ENCODE results near the gene LIMS1. TPM values are rescaled to one million over a fixed set of nuclear protein-coding genes. Genes with fewer than 3 reads are reported as not detected.

Gene LIMS1
- total and polyA plus RNA-seq, 2 of the 13 experiments (the other 11 are each of a cell fraction or from before 2014, with no cell fraction given), result 38.3 to 49.6 TPM

- 0 out of 2 replicates have a peak, but pooled peaks have one; percentile 22 for TF ChIP-seq POGK (CRISPR knock-in tag; conservative IDR thresholded peaks at IDR 0.05)
- no peak for TF ChIP-seq ZKSCAN1 (IDR thresholded peaks at IDR 0.05; ENCODE audit: low read length)
- TF ChIP-seq ZNF124 (CRISPR knock-in tag; IDR thresholded peaks at IDR 0.05), result peak; percentile 38; the same call in 1 of the 2 replicates
- no peak for TF ChIP-seq DRAP1 (CRISPR knock-in tag; IDR thresholded peaks at IDR 0.05)
- 0 out of 2 replicates have a peak, but pooled peaks have one; percentile 48 for TF ChIP-seq BCL3 (CRISPR knock-in tag; IDR thresholded peaks at IDR 0.05)
- TF ChIP-seq ERF (CRISPR knock-in tag; IDR thresholded peaks at IDR 0.05), result 0 out of 2 replicates have a peak, but pooled peaks have one; percentile 24
- peak; percentile 67; the same call in 1 of the 2 replicates for TF ChIP-seq HNF1B (CRISPR knock-in tag; IDR thresholded peaks at IDR 0.05)
- TF ChIP-seq MIXL1 (CRISPR knock-in tag; IDR thresholded peaks at IDR 0.05), result 0 out of 2 replicates have a peak, but pooled peaks have one; percentile 27
- no peak for TF ChIP-seq U2AF1 (optimal IDR thresholded peaks at IDR 0.05; ENCODE audit: low read depth, low read length)
- no peak for TF ChIP-seq ZNF20 (CRISPR knock-in tag; IDR thresholded peaks at IDR 0.05)
- no peak for TF ChIP-seq ARHGAP35 (CRISPR knock-in tag; IDR thresholded peaks at IDR 0.05; ENCODE audit: borderline replicate concordance)
- TF ChIP-seq ZNF326 (CRISPR knock-in tag; IDR thresholded peaks at IDR 0.05; ENCODE audit: borderline replicate concordance), result no peak
- TF ChIP-seq ZFX (CRISPR knock-in tag; IDR thresholded peaks at IDR 0.05; ENCODE audit: low read depth), result 0 out of 2 replicates have a peak, but pooled peaks have one; percentile 30
- TF ChIP-seq ZBTB37 (CRISPR knock-in tag; IDR thresholded peaks at IDR 0.05), result no peak
- no peak for TF ChIP-seq ZMAT5 (CRISPR knock-in tag; IDR thresholded peaks at IDR 0.05; ENCODE audit: borderline replicate concordance, low read depth)
- TF ChIP-seq ZNF225 (CRISPR knock-in tag; IDR thresholded peaks at IDR 0.05), result no peak
- 0 out of 2 replicates have a peak, but pooled peaks have one; percentile 25 for TF ChIP-seq MIER2 (CRISPR knock-in tag; IDR thresholded peaks at IDR 0.05)
- TF ChIP-seq TOPORS (CRISPR knock-in tag; IDR thresholded peaks at IDR 0.05), result no peak
- peak; percentile 28 to 48; a peak in 2 of 4 replicates for TF ChIP-seq HMGXB4 (CRISPR knock-in tag; IDR thresholded peaks at IDR 0.05; ENCODE audit: borderline replicate concordance in 1 of 2, low read depth in 1 of 2)
- TF ChIP-seq SMAD3 (CRISPR knock-in tag; IDR thresholded peaks at IDR 0.05), result peak; percentile 76
These were observed 49.7 kb downstream of the LIMS1 start (continued) for GRCh38 chr2:108583903-108584520.
